ENCODE results near the gene NEK1. TPM values are rescaled to one million over a fixed set of nuclear protein-coding genes. Genes with fewer than 3 reads are reported as not detected.

Gene NEK1
- total and polyA plus RNA-seq, 7 donors, result 3.9 to 19.1 (median 16.1) TPM

- intact Hi-C loops (cut with DNase I), result no loop called here
- no peak for TF ChIP-seq CTCF (IDR thresholded peaks at IDR 0.05)
- TF ChIP-seq POLR2AphosphoS5 (IDR thresholded peaks at IDR 0.05), result no peak
- TF ChIP-seq EP300 (IDR thresholded peaks at IDR 0.05), result no peak
- no peak for TF ChIP-seq POLR2A (IDR thresholded peaks at IDR 0.05)
- no peak overlapping the region for H3K27ac ChIP-seq
Measured at GRCh38 chr4:169399976-169400767, 212.2 kb downstream of the NEK1 start.

GRCh38 chr4:169398316-169398715 lies 214.1 kb downstream of the NEK1 start:
- H3K27ac ChIP-seq, result peak overlapping the region in 2 of 4 donors; percentile 6 to 21
- TF ChIP-seq CTCF (IDR thresholded peaks at IDR 0.05) (no peak), POLR2AphosphoS5 (IDR thresholded peaks at IDR 0.05) (peak in 3 of 4 donors; percentile 13 to 60 (median 31))
- no peak for DNase-seq
- H3K9me3 ChIP-seq, result no peaks in the 10 kb centered on the region
- no peaks in the 10 kb centered on the region for H3K27me3 ChIP-seq
- intact Hi-C loops (cut with DNase I), result no loop called here
- no peaks in the 10 kb centered on the region for H3K36me3 ChIP-seq
- no peak overlapping the region for H3K4me3 ChIP-seq
- H3K4me1 ChIP-seq, result peaks cover 0 to 18% (median 12%) of the 10 kb centered on the region in 4 donors

More at GRCh38 chr4:169399976-169400767, 212.2 kb downstream of the NEK1 start:
- Histone ChIP-seq H3K36me3 (no peaks in the 10 kb centered on the region), H3K9me3 (no peaks in the 10 kb centered on the region), H3K27me3 (no peaks in the 10 kb centered on the region), H3K4me3 (no peak overlapping the region), H3K4me1 (peaks cover 0 to 18% (median 12%) of the 10 kb centered on the region in 4 donors)
- DNase-seq, result no peak
- WGBS, 2 donors, result 82 to 95% methylated on average over 1 of the region's 1 CpG

GRCh38 chr4:169397762-169398161 lies 214.6 kb downstream of the NEK1 start:
- TF ChIP-seq EP300 (IDR thresholded peaks at IDR 0.05), result no peak
- no peak for TF ChIP-seq POLR2A (IDR thresholded peaks at IDR 0.05)
- no peak for TF ChIP-seq POLR2AphosphoS5 (IDR thresholded peaks at IDR 0.05)
- no peak for TF ChIP-seq CTCF (IDR thresholded peaks at IDR 0.05)
- H3K4me1 ChIP-seq, result peaks cover 0 to 18% (median 12%) of the 10 kb centered on the region in 4 donors
- H3K36me3 ChIP-seq, result no peaks in the 10 kb centered on the region
- WGBS, 2 donors, result 85 to 89% methylated on average over 2 of the region's 2 CpGs
- no peaks in the 10 kb centered on the region for H3K9me3 ChIP-seq
- DNase-seq, result no peak
- H3K4me3 ChIP-seq, result no peak overlapping the region
- H3K27me3 ChIP-seq, result no peaks in the 10 kb centered on the region
- peak overlapping the region in 2 of 4 donors; percentile 6 to 15 for H3K27ac ChIP-seq
- intact Hi-C loops (cut with DNase I), result no loop called here

- no peak for DNase-seq
- H3K9me3 ChIP-seq, result peaks cover 0 to 5% (median 1%) of the 10 kb centered on the region in 4 donors
- H3K27ac ChIP-seq, result no peak overlapping the region
- WGBS, 2 donors, result 65 to 77% methylated on average over 3 of the region's 3 CpGs
- H3K27me3 ChIP-seq, result no peaks in the 10 kb centered on the region
- H3K4me3 ChIP-seq, result no peak overlapping the region
- intact Hi-C loops (cut with DNase I), result no loop called here
- TF ChIP-seq POLR2A (IDR thresholded peaks at IDR 0.05), result no peak
- no peak for TF ChIP-seq EP300 (IDR thresholded peaks at IDR 0.05)
- no peak for TF ChIP-seq POLR2AphosphoS5 (IDR thresholded peaks at IDR 0.05)
- TF ChIP-seq CTCF (IDR thresholded peaks at IDR 0.05), result no peak
- no peaks in the 10 kb centered on the region for H3K36me3 ChIP-seq
- no peaks in the 10 kb centered on the region for H3K4me1 ChIP-seq
Measured at GRCh38 chr4:169385376-169385775, 227.0 kb downstream of the NEK1 start.
